Endothelial cell (in vitro differentiated cells): ENCODE results near the gene CCDC7. TPM values are rescaled to one million over a fixed set of nuclear protein-coding genes. Genes with fewer than 3 reads are reported as not detected.
"Not testable (repeated sequence)": the region's sequence is repeated elsewhere in the genome, so short reads cannot be mapped to it uniquely, and the experiment has no call there.

ENCODE experiments used
- DNase-seq: peaks from one replicate; pipeline ENCODE4 v3.0.0; 2021; ENCODE audit warnings: low spot score
- H3K27ac Mint-ChIP-seq: one replicate; pipeline ENCODE4 v1.8.0; 2021; ENCODE audit warnings: mixed read lengths, inconsistent platforms; ENCODE audit not compliant: unreplicated experiment
- H3K27me3 Mint-ChIP-seq: one replicate; pipeline ENCODE4 v1.8.0; 2021; ENCODE audit warnings: mild to moderate bottlenecking, moderate library complexity, mixed read lengths, inconsistent platforms; ENCODE audit not compliant: unreplicated experiment
- H3K36me3 Mint-ChIP-seq: one replicate; pipeline ENCODE4 v1.8.0; 2021; ENCODE audit warnings: mild to moderate bottlenecking, low read depth, mixed read lengths, inconsistent platforms; ENCODE audit not compliant: unreplicated experiment
- H3K4me1 Mint-ChIP-seq: one replicate; pipeline ENCODE4 v1.8.0; 2021; ENCODE audit warnings: mild to moderate bottlenecking, mixed read lengths, inconsistent platforms; ENCODE audit not compliant: unreplicated experiment
- H3K4me3 Mint-ChIP-seq: one replicate; pipeline ENCODE4 v1.8.0; 2021; ENCODE audit warnings: mild to moderate bottlenecking, mixed read lengths, inconsistent platforms; ENCODE audit not compliant: unreplicated experiment
- H3K9me3 Mint-ChIP-seq: one replicate; pipeline ENCODE4 v1.8.0; 2021; ENCODE audit warnings: mixed read lengths, inconsistent platforms; ENCODE audit not compliant: unreplicated experiment
- total RNA-seq: library from RNA; stranded (reverse); fragmentation: NEBNext Ultra II Directional; extraction: Animal tissue kit (Norgen Biotek cat#: 25700); gene quantifications from one replicate; pipeline ENCODE4 v1.2.1, GENCODE V29; 2021; ENCODE audit not compliant: unreplicated experiment
- TF ChIP-seq, protein P1 (sequence below): fragments of 200-600 bp; sonication (generic); IDR thresholded peaks from one replicate; pipeline ENCODE4 v1.5.0; 2021; ENCODE audit warnings: antibody characterized with exemption; ENCODE audit not compliant: unreplicated experiment

Gene CCDC7
- total RNA-seq, 1 donor from 2014 or later, result 5.4 TPM

DNA sequence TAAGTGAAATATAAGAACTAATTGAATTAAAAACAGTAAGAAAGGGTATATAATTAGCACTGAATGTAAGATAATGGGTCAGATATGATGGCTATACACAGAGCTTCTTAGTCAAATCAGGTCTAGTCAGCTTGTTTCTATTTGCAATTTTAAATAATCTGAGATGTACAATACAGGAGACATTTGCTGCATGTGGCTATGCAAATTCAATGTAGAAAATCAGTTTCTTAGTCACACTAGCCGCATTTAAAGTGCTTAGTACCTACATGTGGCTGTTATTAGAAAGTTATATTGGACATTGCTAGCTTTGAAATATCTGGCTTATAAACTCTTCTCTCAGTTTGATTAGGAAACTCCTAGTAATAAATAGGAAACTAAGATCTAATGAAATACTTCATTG is 25.3 kb downstream of the CCDC7 start:
- no peaks in the 10 kb centered on the region for H3K27me3 Mint-ChIP-seq
- TF ChIP-seq, protein P1, sequence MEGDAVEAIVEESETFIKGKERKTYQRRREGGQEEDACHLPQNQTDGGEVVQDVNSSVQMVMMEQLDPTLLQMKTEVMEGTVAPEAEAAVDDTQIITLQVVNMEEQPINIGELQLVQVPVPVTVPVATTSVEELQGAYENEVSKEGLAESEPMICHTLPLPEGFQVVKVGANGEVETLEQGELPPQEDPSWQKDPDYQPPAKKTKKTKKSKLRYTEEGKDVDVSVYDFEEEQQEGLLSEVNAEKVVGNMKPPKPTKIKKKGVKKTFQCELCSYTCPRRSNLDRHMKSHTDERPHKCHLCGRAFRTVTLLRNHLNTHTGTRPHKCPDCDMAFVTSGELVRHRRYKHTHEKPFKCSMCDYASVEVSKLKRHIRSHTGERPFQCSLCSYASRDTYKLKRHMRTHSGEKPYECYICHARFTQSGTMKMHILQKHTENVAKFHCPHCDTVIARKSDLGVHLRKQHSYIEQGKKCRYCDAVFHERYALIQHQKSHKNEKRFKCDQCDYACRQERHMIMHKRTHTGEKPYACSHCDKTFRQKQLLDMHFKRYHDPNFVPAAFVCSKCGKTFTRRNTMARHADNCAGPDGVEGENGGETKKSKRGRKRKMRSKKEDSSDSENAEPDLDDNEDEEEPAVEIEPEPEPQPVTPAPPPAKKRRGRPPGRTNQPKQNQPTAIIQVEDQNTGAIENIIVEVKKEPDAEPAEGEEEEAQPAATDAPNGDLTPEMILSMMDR, result no peak

DNA sequence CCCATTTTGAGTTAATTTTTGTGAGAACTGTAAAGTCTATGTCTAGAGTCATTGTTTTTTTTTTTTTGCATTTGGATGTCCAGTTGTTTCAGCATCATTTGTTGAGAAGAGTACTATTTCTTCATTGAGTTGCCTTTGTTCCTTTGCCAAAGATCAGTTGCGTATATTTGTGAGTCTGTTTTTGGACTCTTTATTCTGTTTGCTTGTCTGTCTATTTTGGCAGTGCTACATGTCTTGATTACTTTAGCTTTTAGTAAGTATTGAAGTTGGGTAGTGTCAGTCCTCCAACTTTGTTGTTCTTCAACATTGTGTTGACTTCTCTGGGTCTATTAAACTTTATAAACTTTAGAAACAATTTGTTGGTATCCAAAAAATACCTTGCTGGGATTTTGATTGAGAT is 31.6 kb downstream of the CCDC7 start:
- no peak overlapping the region for H3K4me3 Mint-ChIP-seq
- H3K36me3 Mint-ChIP-seq, result peaks cover 11% of the 10 kb centered on the region
- DNase-seq, result no peak
- no peaks in the 10 kb centered on the region for H3K9me3 Mint-ChIP-seq
- TF ChIP-seq, protein P1, result no peak
- H3K4me1 Mint-ChIP-seq, result no peaks in the 10 kb centered on the region
- H3K27ac Mint-ChIP-seq, result no peak overlapping the region
- no peaks in the 10 kb centered on the region for H3K27me3 Mint-ChIP-seq

More for the DNA sequence above, 25.3 kb downstream of the CCDC7 start:
- no peak for DNase-seq
- no peak overlapping the region for H3K27ac Mint-ChIP-seq
- H3K4me1 Mint-ChIP-seq, result no peaks in the 10 kb centered on the region
- no peaks in the 10 kb centered on the region for H3K36me3 Mint-ChIP-seq
- H3K9me3 Mint-ChIP-seq, result no peaks in the 10 kb centered on the region
- H3K4me3 Mint-ChIP-seq, result no peak overlapping the region

DNA sequence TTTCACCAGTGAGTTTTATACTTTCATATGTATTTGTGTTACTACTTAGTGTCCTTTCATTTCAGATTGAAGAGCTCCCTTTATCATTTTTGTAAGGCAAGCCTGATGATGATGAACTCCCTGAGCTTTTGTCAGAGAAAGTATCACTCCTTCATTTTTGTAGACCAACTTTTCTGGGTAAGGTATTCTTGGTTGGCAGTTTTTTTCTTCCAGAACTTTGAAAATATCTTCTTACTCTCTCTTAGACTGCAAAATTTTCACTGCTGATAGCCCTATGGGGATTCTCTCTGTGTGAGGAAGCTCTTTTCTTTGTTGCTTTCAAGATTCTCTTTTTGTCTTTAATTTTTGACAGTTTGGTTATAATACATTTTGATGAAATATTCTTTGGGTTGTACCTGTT is 35.7 kb downstream of the CCDC7 start:
- H3K27me3 Mint-ChIP-seq, result peaks cover 2% of the 10 kb centered on the region
- H3K9me3 Mint-ChIP-seq, result peaks cover 6% of the 10 kb centered on the region
- no peak overlapping the region for H3K4me3 Mint-ChIP-seq
- peaks cover 31% of the 10 kb centered on the region for H3K36me3 Mint-ChIP-seq
- H3K4me1 Mint-ChIP-seq, result no peaks in the 10 kb centered on the region
- no peak for DNase-seq
- TF ChIP-seq, protein P1, result no peak
- no peak overlapping the region for H3K27ac Mint-ChIP-seq

DNA sequence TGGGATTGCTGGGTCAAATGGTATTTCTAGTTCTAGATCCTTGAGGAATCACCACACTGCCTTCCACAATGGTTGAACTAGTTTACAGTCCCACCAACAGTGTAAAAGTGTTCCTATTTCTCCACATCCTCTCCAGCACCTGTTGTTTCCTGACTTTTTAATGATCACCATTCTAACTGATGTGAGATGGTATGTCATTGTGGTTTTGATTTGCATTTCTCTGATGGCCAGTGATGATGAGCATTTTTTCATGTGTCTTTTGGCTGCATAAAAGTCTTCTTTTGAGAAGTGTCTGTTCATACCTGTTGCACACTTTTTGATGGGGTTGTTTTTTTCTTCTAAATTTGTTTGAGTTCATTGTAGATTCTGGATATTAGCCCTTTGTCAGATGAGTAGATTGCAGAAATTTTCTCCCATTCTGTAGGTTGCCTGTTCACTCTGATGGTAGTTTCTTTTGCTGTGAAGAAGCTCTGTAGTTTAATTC is 37.1 kb downstream of the CCDC7 start:
- H3K4me1 Mint-ChIP-seq, H3K4me3 Mint-ChIP-seq, H3K9me3 Mint-ChIP-seq, DNase-seq, H3K27me3 Mint-ChIP-seq, H3K27ac Mint-ChIP-seq: not testable (repeated sequence)
- peaks cover 39% of the 10 kb centered on the region for H3K36me3 Mint-ChIP-seq

DNA sequence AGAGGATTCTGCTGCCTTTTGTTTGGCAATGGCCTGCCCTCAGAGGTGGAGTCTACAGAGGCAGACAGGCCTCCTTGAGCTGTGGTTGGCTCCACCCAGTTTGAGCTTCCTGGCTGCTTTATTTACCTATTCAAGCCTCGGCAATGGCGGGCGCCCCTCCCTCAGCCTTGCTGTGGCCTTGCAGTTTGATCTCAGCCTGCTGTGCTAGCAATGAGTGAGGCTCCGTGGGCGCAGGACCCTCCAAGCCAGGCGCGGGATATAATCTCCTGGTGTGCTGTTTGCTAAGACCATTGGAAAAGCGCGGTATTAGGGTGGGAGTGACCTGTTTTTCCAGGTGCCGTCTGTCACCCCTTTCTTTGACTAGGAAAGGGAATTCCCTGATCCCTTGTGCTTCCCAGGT is 42.1 kb downstream of the CCDC7 start:
- not testable (repeated sequence) for H3K27me3 Mint-ChIP-seq, H3K4me3 Mint-ChIP-seq, H3K27ac Mint-ChIP-seq, DNase-seq, H3K4me1 Mint-ChIP-seq
- Mint-ChIP-seq H3K36me3 (peaks cover 49% of the 10 kb centered on the region), H3K9me3 (peaks cover 23% of the 10 kb centered on the region)

DNA sequence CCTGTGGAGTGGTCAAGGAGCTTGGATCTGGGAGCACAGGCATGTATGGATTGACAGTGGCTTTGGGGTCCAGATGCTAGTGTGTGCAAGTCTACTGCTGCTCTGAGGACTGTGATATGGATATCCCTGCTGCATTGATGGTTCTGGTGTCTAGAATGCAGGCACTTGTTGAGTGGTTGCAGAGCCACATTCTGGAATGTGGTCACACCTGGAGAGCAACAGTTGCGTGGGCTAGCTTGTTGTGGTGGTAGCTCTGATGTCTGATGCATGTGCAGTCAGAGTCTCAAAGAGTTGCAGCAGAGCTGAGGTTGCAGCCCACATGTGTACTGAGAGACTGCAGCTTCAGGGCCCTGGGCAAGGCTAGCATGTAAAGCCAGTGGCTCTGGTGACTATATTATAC is 43.2 kb downstream of the CCDC7 start:
- Mint-ChIP-seq H3K4me1 (no peaks in the 10 kb centered on the region), H3K36me3 (peaks cover 44% of the 10 kb centered on the region), H3K4me3 (peak overlapping the region; percentile 87), H3K27ac (no peak overlapping the region), H3K9me3 (peaks cover 23% of the 10 kb centered on the region), H3K27me3 (peaks cover 3% of the 10 kb centered on the region)
- TF ChIP-seq, protein P1, result no peak
- no peak for DNase-seq
